PC-3 (cell line): ENCODE data around the gene THAP7.

Experiments used
- CTCF ChIP-seq: fragments of 300-600 bp; sonication (generic); conservative IDR thresholded peaks from 2 replicates; pipeline ENCODE4 v1.5.1; 2017; ENCODE audit warnings: antibody characterized with exemption, low read depth, mild to moderate bottlenecking, low read length
- EZH2 ChIP-seq: fragments of 300-600 bp; sonication (generic); IDR thresholded peaks from one replicate; pipeline ENCODE4 v1.6.1; 2017; ENCODE audit warnings: antibody characterized with exemption, mild to moderate bottlenecking, low read length; ENCODE audit not compliant: unreplicated experiment
- EZH2phosphoT487 ChIP-seq: fragments of 300-600 bp; sonication (generic); IDR thresholded peaks from 2 replicates; pipeline ENCODE4 v1.6.1; 2018; ENCODE audit warnings: mild to moderate bottlenecking, antibody characterized with exemption, low read length, borderline replicate concordance

- TF ChIP-seq EZH2phosphoT487 = no peak
- TF ChIP-seq CTCF = no peak
- no peak for TF ChIP-seq EZH2
Observed at GRCh38 chr22:21025266-21025665, 23.3 kb upstream of the THAP7 start.
